ENCODE measurements around the gene RAB11FIP2.

GRCh38 chr10:117988814-117989213 is 57.9 kb downstream of the RAB11FIP2 start:
- TF ChIP-seq, protein P1, sequence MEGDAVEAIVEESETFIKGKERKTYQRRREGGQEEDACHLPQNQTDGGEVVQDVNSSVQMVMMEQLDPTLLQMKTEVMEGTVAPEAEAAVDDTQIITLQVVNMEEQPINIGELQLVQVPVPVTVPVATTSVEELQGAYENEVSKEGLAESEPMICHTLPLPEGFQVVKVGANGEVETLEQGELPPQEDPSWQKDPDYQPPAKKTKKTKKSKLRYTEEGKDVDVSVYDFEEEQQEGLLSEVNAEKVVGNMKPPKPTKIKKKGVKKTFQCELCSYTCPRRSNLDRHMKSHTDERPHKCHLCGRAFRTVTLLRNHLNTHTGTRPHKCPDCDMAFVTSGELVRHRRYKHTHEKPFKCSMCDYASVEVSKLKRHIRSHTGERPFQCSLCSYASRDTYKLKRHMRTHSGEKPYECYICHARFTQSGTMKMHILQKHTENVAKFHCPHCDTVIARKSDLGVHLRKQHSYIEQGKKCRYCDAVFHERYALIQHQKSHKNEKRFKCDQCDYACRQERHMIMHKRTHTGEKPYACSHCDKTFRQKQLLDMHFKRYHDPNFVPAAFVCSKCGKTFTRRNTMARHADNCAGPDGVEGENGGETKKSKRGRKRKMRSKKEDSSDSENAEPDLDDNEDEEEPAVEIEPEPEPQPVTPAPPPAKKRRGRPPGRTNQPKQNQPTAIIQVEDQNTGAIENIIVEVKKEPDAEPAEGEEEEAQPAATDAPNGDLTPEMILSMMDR (conservative IDR thresholded peaks at IDR 0.05; ENCODE audit: low read length) = no peak
- no peak for TF ChIP-seq EZH2phosphoT487 (IDR thresholded peaks at IDR 0.05; ENCODE audit: borderline replicate concordance)

Measured in Loucy (cell line).